SK-N-SH (cell line): Measurements from ENCODE around the gene ADAMTS17. TPM values are rescaled to one million over a fixed set of nuclear protein-coding genes. Genes with fewer than 3 reads are reported as not detected.

ENCODE experiments used
- CTCF ChIA-PET: fragments of 300-600, 350-600 bp; formaldehyde crosslinking; extraction: SDS; loops from one replicate; lab custom pipeline; 2021; lab: Yijun Ruan, JAX
- POLR2A ChIA-PET: fragments of 350-600 bp; sonication (Branson Sonifier 250); formaldehyde crosslinking; extraction: SDS; loops from one replicate; lab custom pipeline; 2020; ENCODE audit warnings: antibody characterized with exemption, inconsistent platforms; lab: Yijun Ruan, JAX
- DNase-seq: peaks from one replicate; pipeline ENCODE4 v3.0.0; 2012
- H2AFZ ChIP-seq: fragments of 200-600 bp; sonication (generic); 2 replicates; pipeline ENCODE4 v1.8.1; 2016; ENCODE audit warnings: antibody characterized with exemption, mild to moderate bottlenecking, low read depth
- H3F3A ChIP-seq: fragments of 200-600 bp; sonication (generic); replicated peaks from 2 replicates; pipeline ENCODE3; 2016; ENCODE audit warnings: antibody characterized with exemption, mild to moderate bottlenecking; ENCODE audit not compliant: insufficient read depth
- H3K27ac ChIP-seq, 2 experiments: fragments of 200-500 bp in 1 of 2; fragments of 200-600 bp in 1 of 2; sonication (Bioruptor generic) in 1 of 2; sonication (generic), shearing (Covaris generic) in 1 of 2; 2 replicates each; pipeline versions ENCODE4 v1.5.1 to v1.6.1; 2014 to 2016; ENCODE audit warnings: low read depth in 2 of 2, inconsistent platforms in 1 of 2, low read length in 1 of 2, mild to moderate bottlenecking in 1 of 2, mixed read lengths in 1 of 2
- H3K27me3 ChIP-seq: fragments of 200-600 bp; sonication (generic), shearing (Covaris generic); 2 replicates; pipeline ENCODE4 v1.6.1; 2016; ENCODE audit warnings: mixed run types; ENCODE audit not compliant: insufficient read depth
- H3K36me3 ChIP-seq, 2 experiments: fragments of 200-500 bp in 1 of 2; fragments of 200-600 bp in 1 of 2; sonication (Bioruptor generic) in 1 of 2; sonication (generic) in 1 of 2; replicated peaks in 1 of 2; 2 replicates each; pipeline versions ENCODE3 to v1.5.1; 2014 to 2016; ENCODE audit warnings: low read length in 1 of 2, mild to moderate bottlenecking in 1 of 2; ENCODE audit not compliant: insufficient read depth in 2 of 2, control insufficient read depth in 1 of 2
- H3K4me1 ChIP-seq, 2 experiments: fragments of 200-500 bp in 1 of 2; fragments of 200-600 bp in 1 of 2; sonication (Bioruptor generic) in 1 of 2; sonication (generic), shearing (Covaris generic) in 1 of 2; 2 replicates each; pipeline versions ENCODE4 v1.5.1 to v1.6.1; 2014 to 2016; ENCODE audit warnings: low read depth in 1 of 2, low read length in 1 of 2, mixed run types in 1 of 2; ENCODE audit not compliant: insufficient read depth in 2 of 2, control insufficient read depth in 1 of 2
- H3K4me2 ChIP-seq: fragments of 200-600 bp; sonication (generic), shearing (Covaris generic); 2 replicates; pipeline ENCODE4 v1.6.1; 2017; ENCODE audit warnings: mixed run types
- H3K4me3 ChIP-seq, 2 experiments: fragments of 200-500 bp in 1 of 2; fragments of 200-600 bp in 1 of 2; sonication (Bioruptor generic) in 1 of 2; sonication (generic), shearing (Covaris generic) in 1 of 2; 2 replicates each; pipeline versions ENCODE4 v1.5.1 to v1.8.1; 2014 to 2016; ENCODE audit warnings: low read depth in 2 of 2, inconsistent platforms in 1 of 2, low read length in 1 of 2, mild to moderate bottlenecking in 1 of 2, mixed read lengths in 1 of 2, moderate library complexity in 1 of 2
- H3K79me2 ChIP-seq: fragments of 200-600 bp; sonication (generic); 2 replicates; pipeline ENCODE4 v1.8.1; 2017; ENCODE audit warnings: mild to moderate bottlenecking; ENCODE audit not compliant: insufficient read depth
- H3K9ac ChIP-seq: fragments of 200-600 bp; sonication (generic); 2 replicates; pipeline ENCODE4 v1.6.1; 2017; ENCODE audit warnings: mixed run types
- H3K9me2 ChIP-seq: fragments of 200-600 bp; sonication (generic); 2 replicates; pipeline ENCODE4 v1.6.1; 2017; ENCODE audit warnings: mixed run types
- H3K9me3 ChIP-seq: fragments of 200-600 bp; sonication (generic); 2 replicates; pipeline ENCODE4 v1.6.1; 2017; ENCODE audit warnings: mixed run types, mild to moderate bottlenecking, moderate library complexity
- H4K20me1 ChIP-seq: fragments of 200-600 bp; sonication (generic); 2 replicates; pipeline ENCODE4 v1.6.1; 2017; ENCODE audit warnings: mild to moderate bottlenecking, mixed run types; ENCODE audit not compliant: insufficient read depth
- FOXJ3 ChIP-seq: sonication (generic); formaldehyde crosslinking; IDR thresholded peaks from 2 replicates; pipeline ENCODE4 v1.5.1; 2020; ENCODE audit warnings: mild to moderate bottlenecking, missing genetic modification reagents
- FOXM1 ChIP-seq: IDR thresholded peaks from 2 replicates; pipeline ENCODE4 v1.4.0; 2012; ENCODE audit warnings: low read depth, mild to moderate bottlenecking
- GATA2 ChIP-seq: sonication (generic); formaldehyde crosslinking; IDR thresholded peaks from 2 replicates; pipeline ENCODE4 v1.5.0; 2020; ENCODE audit warnings: mild to moderate bottlenecking, missing genetic modification reagents
- IRF3 ChIP-seq: fragments of 150-350 bp; IDR thresholded peaks from 2 replicates; pipeline ENCODE4 v1.6.1; 2016; ENCODE audit warnings: mild to moderate bottlenecking, low read depth, low read length
- MEF2A ChIP-seq: IDR thresholded peaks from 2 replicates; pipeline ENCODE4 v1.4.0; 2012; ENCODE audit warnings: low read depth, borderline replicate concordance
- MXI1 ChIP-seq: IDR thresholded peaks from 2 replicates; pipeline ENCODE4 v1.6.1; 2012; ENCODE audit warnings: mild to moderate bottlenecking, low read depth, low read length, improper control_type of control experiment
- NFIC ChIP-seq: IDR thresholded peaks from 2 replicates; pipeline ENCODE4 v1.4.0; 2012; ENCODE audit warnings: borderline replicate concordance
- NRF1 ChIP-seq: IDR thresholded peaks from 2 replicates; pipeline ENCODE4 v1.6.1; 2012; ENCODE audit warnings: low read depth, mild to moderate bottlenecking, low read length
- PBX3 ChIP-seq: IDR thresholded peaks from 2 replicates; pipeline ENCODE4; 2012
- POLR2AphosphoS5 ChIP-seq: IDR thresholded peaks from 2 replicates; pipeline ENCODE4 v1.6.1; 2012; ENCODE audit warnings: low read depth, low read length
- RAD21 ChIP-seq: IDR thresholded peaks from 2 replicates; pipeline ENCODE4 v1.6.1; 2012; ENCODE audit warnings: mild to moderate bottlenecking, low read length
- RFX5 ChIP-seq: IDR thresholded peaks from 2 replicates; pipeline ENCODE4 v1.6.1; 2012; ENCODE audit warnings: mild to moderate bottlenecking, improper control_type of control experiment, low read length
- RXRA ChIP-seq: IDR thresholded peaks from 2 replicates; pipeline ENCODE4 v1.4.0; 2012; ENCODE audit warnings: low read depth, mild to moderate bottlenecking, borderline replicate concordance
- SIN3A ChIP-seq: IDR thresholded peaks from 2 replicates; pipeline ENCODE4 v1.6.1; 2012; ENCODE audit warnings: low read depth, mild to moderate bottlenecking, low read length, moderate library complexity, borderline replicate concordance
- SMC3 ChIP-seq: IDR thresholded peaks from 2 replicates; pipeline ENCODE4 v1.6.1; 2012; ENCODE audit warnings: low read depth, low read length, improper control_type of control experiment
- TAF1 ChIP-seq: IDR thresholded peaks from 2 replicates; pipeline ENCODE4 v1.6.1; 2012; ENCODE audit warnings: low read depth, mild to moderate bottlenecking, low read length, moderate library complexity, borderline replicate concordance
- USF1 ChIP-seq: IDR thresholded peaks from 2 replicates; pipeline ENCODE4 v1.4.0; 2012; ENCODE audit warnings: low read depth, borderline replicate concordance
- USF2 ChIP-seq: fragments of 150-350 bp; IDR thresholded peaks from 2 replicates; pipeline ENCODE4 v1.6.1; 2017; ENCODE audit warnings: antibody characterized with exemption, low read length, low read depth, borderline replicate concordance
- ZBTB33 ChIP-seq: IDR thresholded peaks from 2 replicates; pipeline ENCODE4 v1.4.0; 2012; ENCODE audit warnings: low read depth, borderline replicate concordance
- WGBS: methylation state at CpG from one replicate; pipeline ENCODE4 v1.1.6; 2017; ENCODE audit warnings: low lambda C conversion rate; 5-methylcytosine and 5-hydroxymethylcytosine counted together
- polyA plus RNA-seq, 3 experiments: library from polyadenylated mRNA; depleted of rRNA; stranded (reverse); fragments of >200 nt; gene quantifications; 2 replicates each; pipeline ENCODE4 v1.2.3, GENCODE V29; 2012

ADAMTS17 gene
- polyA plus RNA-seq, 1 of the 3 experiments (the other 2 are of a cell fraction): not detected

GRCh38 chr15:100200287-100200880 lies 141.4 kb downstream of the ADAMTS17 start (continued):
- TF ChIP-seq PBX3 (no peak), MXI1 (no peak), RAD21 (no peak), FOXM1 (no peak), GATA2 (no peak), SMC3 (no peak), RXRA (no peak), IRF3 (no peak), RFX5 (no peak), USF2 (no peak), SIN3A (no peak)

- Histone ChIP-seq H4K20me1 (no peaks in the 10 kb centered on the region), H3K4me3 (no peak overlapping the region), H3K27ac (no peak overlapping the region), H3K36me3 (no peaks in the 10 kb centered on the region), H3K9ac (no peak overlapping the region), H2AFZ (no peak overlapping the region), H3K9me2 (no peaks in the 10 kb centered on the region), H3K27me3 (no peaks in the 10 kb centered on the region), H3K9me3 (no peaks in the 10 kb centered on the region), H3K4me2 (no peak overlapping the region), H3F3A (no peaks in the 10 kb centered on the region), H3K79me2 (no peaks in the 10 kb centered on the region), H3K4me1 (peaks cover 0 to 33% of the 10 kb centered on the region in 2 experiments; a peak in 2 of 4 replicates)
- 51% methylated on average over 12 of the region's 21 CpGs for WGBS
- DNase-seq: no peak
- CTCF ChIA-PET: no interaction called here
- no peak for TF ChIP-seq NRF1
- TF ChIP-seq PBX3: no peak
- no peak for TF ChIP-seq SIN3A
- TF ChIP-seq FOXJ3 (CRISPR knock-in tag): no peak
- TF ChIP-seq USF1: no peak
- TF ChIP-seq TAF1: no peak
- no peak for TF ChIP-seq ZBTB33
- no peak for TF ChIP-seq MEF2A
- TF ChIP-seq POLR2AphosphoS5: no peak
- TF ChIP-seq USF2: no peak
- no peak for TF ChIP-seq RAD21
- no peak for TF ChIP-seq NFIC
- TF ChIP-seq RXRA: no peak
- TF ChIP-seq, all 33 proteins: peak for 0
- POLR2A ChIA-PET: no interaction called here
Observed at GRCh38 chr15:100199711-100200286, 142.0 kb downstream of the ADAMTS17 start.
